ENCODE data around the gene NUAK2. TPM values are rescaled to one million over a fixed set of nuclear protein-coding genes. Genes with fewer than 3 reads are reported as not detected.

Gene NUAK2
- total RNA-seq, 1 experiment from 2014 or later: 0.46 TPM

DNA sequence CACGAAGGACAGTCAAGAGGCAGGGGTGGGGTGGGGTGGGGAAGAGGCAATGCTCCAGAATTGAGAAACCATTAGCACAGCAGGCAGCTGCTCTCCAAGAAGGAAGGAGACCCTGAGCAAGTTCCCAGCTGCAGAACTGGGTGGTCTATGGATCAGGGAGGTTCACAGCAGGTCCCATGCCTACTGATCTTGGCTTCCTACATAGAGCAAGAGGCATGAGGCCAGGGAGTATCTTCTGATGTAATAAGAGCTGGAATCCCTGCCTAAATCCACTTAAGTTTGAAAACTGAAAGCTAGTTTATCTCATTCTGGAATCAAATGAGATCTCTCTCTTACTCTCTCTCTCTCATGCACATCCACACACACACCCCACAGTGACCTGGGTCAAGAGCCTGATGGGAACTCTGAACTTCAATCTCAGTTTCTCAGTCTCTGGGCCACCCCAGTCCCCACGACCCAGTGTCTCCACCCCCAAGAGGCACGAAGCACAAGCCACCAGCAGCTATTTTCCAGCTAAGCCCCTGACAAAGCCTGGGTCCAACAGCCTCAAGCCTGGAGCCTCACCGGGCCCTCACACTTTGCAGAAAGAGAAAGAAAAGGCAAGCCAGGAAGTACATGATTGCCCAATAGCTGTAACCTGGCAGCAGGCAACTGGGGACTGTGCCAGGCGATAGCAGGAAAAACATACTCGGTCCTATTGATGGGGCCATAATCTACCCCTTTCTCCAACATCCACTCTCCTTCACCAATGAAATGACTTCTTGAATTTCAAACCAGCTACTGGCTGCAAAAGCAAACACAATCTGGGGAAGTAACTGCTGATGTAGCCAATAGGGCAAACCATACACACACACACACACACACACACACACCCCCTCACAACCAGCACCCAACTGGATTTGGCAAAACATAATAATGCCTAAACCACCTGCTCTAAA lies 2.2 kb downstream of the NUAK2 start:
- DNase-seq (ENCODE audit: low read depth): peak; percentile 22

DNA sequence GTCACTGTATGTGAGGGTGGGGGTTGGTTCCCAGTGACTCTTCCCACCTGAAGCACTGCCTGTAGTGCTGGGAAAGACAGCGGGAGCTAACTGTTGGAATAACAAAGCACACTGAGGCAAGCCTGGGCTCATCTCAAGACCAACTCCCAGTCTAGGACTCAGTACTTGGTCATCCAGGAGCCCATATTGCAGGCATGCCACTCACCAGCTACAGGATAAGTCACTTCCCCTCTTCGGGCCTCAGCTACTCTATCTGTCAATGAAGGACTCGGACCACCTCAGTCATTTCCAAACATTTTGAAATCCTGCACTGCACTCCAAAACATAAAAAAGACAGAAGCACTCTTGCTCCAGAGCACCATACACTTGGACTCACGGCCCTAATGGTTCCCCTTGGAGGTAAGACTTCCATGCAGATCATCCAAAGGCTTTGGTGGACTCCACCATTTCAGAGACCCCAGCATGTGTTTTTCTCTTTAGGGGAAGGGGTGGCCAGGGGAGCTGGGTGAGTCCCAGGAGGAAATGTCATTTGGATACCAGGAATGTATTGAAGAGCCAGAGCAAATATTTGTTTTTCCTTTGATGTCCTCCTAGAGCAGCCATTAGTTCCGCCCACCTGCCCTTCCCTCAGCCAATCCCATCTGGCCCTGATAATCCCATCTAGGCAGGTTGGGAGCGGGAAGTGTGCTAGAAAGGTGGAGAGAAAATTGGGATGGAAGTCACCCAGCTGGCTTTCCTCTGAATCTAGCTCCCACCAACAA lies 3.1 kb downstream of the NUAK2 start:
- no peak for DNase-seq (ENCODE audit: low read depth)

- peak; percentile 75 for DNase-seq (ENCODE audit: low read depth)
Observed at GRCh38 chr1:205317311-205317917, 4.1 kb downstream of the NUAK2 start.

DNA sequence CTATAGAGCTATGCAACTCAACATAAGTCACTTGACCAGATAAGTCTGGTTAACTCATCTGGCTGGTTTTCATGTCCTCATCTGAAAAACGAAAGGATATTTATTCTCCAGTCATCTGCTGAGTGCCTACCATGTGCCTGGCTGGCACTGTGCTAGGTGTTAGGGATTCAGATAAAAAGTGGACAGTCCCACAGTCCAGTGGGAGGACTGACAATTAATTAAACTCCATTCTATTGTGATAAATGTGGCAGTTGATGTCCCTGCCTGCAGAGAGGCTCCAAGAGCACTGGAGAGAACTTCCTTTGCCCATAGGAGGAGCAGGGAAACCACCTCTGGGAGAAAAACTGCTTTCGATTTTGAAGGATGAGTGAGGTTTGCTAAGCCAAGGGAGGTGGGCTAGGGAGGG lies 5.4 kb downstream of the NUAK2 start:
- no peak for DNase-seq (ENCODE audit: low read depth)

DNA sequence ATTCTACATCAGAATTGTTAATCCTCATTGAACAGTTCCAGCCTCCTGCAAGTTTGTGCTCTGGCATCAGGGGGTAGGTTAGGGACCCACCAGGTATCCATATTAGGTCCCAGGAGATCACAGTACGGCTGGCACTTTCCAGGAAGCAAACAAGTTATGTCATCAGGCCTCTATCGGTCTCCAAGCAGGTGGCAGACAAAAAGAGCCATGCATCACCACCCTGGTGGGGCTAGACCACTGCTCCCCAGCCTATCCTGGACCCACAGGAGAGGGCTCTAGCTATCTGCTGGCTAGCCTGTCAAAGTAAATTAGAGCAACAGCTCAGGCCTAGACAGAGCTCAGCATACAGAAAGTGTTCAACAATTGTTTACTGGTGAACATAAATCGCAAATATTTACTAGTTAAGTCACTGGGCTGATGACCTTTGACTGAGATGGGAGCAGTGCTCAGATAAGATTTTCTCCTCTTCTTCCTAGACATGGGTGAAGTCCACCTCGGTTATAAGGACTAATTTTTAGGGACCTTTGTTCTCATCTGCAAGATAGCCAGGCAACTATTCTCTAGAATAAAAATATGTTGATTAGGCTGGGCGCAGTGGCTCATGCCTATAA lies 6.4 kb downstream of the NUAK2 start:
- DNase-seq (ENCODE audit: low read depth): no peak

GRCh38 chr1:205313563-205314308 lies 7.8 kb downstream of the NUAK2 start:
- no peak for DNase-seq (ENCODE audit: low read depth)

- DNase-seq (ENCODE audit: low read depth): no peak
Observed at GRCh38 chr1:205312866-205313562, 8.5 kb downstream of the NUAK2 start.

- no peak for DNase-seq (ENCODE audit: low read depth)
Observed at GRCh38 chr1:205310976-205311704, 10.4 kb downstream of the NUAK2 start.

GRCh38 chr1:205309741-205310140 lies 11.8 kb downstream of the NUAK2 start:
- no peak for DNase-seq (ENCODE audit: low read depth)

- DNase-seq (ENCODE audit: low read depth): no peak
Observed at GRCh38 chr1:205306929-205307566, 14.5 kb downstream of the NUAK2 start.

DNA sequence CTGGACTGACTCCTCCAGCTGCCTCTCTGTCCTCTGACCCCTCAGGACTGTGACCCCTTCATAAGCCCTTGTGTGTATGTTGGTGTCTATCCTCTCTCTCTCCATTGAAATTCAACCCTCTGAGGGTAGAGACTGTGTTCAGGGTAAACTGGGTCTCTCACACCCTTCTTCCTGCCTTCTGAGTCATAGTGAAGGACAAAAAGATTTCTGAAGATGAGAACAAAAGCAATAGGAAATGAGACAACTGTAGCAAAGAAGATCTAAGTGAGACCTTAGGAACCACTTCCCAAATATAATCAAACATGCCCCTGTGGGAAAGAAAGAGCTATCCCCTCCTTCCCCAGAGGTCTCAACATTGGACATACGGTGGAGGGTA lies 16.9 kb downstream of the NUAK2 start:
- no peak for DNase-seq (ENCODE audit: low read depth)

GRCh38 chr1:205304046-205304694 lies 17.4 kb downstream of the NUAK2 start:
- no peak for DNase-seq (ENCODE audit: low read depth)

- no peak for DNase-seq (ENCODE audit: low read depth)
Observed at GRCh38 chr1:205303247-205303888, 18.2 kb downstream of the NUAK2 start.

GRCh38 chr1:205301842-205302588 lies 19.5 kb downstream of the NUAK2 start:
- DNase-seq (ENCODE audit: low read depth): no peak

- peak; percentile 80 for DNase-seq (ENCODE audit: low read depth)
Observed at GRCh38 chr1:205301205-205301821, 20.2 kb downstream of the NUAK2 start.

- no peak for DNase-seq (ENCODE audit: low read depth)
Observed at GRCh38 chr1:205300149-205300548, 21.4 kb downstream of the NUAK2 start.
